GM21825 (cell line): ENCODE data around the gene ZBTB42.

Source experiments
- ATAC-seq: cut with Tn5 transposase; IDR thresholded peaks from one replicate; pipeline ENCODE4 v1.9.1; 2021; ENCODE audit warnings: mild to moderate bottlenecking, moderate library complexity; ENCODE audit not compliant: unreplicated experiment

The ZBTB42 gene

GRCh38 chr14:104794631-104794992, 6.3 kb upstream of the ZBTB42 start:
- ATAC-seq: peak; percentile 1

DNA sequence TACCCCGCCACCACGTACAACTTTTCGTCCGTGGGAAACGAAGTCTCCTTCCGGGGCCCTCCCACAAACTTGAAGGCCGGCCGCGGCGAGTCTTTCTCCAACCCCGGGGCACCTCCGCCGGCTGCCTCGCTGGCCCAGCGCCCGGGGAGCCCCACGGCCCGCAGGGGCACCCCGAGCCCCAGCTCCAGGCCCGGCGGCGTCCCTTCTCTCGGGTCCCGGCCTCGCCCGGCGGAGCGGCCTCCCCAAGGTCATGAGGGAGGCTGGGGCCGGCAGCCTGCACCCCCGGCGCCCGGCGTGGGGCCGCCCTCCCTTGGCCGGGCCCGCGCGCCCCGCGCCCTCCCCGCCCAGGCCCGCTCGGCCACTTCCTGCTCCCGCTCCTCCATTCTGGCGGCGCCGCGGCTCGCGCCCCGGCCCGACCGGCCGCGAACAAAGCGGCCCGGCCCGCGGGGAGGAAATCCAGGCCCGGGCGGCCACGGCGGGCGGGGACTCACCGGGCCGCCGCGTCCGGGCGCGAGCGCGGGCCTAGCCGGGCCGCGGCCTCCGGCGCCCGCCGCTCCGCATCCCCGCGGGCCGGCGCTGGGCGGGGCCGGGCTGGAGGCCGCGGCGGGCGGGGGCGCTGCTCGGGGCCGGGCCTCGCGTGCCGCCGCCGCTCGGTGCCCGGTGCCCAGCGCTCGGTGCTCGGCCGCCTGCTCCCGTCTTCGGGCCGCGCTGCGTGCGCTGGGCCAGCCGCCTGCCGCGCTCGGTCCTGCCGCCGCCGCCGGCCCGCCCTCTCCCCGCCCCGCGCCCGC, 5.7 kb upstream of the ZBTB42 start, which contains the start of gene AKT1:
AKT1 (minus strand) TSS at position 756 of the 788 bp plus-strand sequence. CDS start 3,105 bp downstream, outside the sequence.
- peak; percentile 27 for ATAC-seq

- ATAC-seq: peak; percentile 36
Measured at GRCh38 chr14:104795781-104796686, 4.9 kb upstream of the ZBTB42 start.

GRCh38 chr14:104796687-104797081, 4.2 kb upstream of the ZBTB42 start:
- ATAC-seq: no peak

DNA sequence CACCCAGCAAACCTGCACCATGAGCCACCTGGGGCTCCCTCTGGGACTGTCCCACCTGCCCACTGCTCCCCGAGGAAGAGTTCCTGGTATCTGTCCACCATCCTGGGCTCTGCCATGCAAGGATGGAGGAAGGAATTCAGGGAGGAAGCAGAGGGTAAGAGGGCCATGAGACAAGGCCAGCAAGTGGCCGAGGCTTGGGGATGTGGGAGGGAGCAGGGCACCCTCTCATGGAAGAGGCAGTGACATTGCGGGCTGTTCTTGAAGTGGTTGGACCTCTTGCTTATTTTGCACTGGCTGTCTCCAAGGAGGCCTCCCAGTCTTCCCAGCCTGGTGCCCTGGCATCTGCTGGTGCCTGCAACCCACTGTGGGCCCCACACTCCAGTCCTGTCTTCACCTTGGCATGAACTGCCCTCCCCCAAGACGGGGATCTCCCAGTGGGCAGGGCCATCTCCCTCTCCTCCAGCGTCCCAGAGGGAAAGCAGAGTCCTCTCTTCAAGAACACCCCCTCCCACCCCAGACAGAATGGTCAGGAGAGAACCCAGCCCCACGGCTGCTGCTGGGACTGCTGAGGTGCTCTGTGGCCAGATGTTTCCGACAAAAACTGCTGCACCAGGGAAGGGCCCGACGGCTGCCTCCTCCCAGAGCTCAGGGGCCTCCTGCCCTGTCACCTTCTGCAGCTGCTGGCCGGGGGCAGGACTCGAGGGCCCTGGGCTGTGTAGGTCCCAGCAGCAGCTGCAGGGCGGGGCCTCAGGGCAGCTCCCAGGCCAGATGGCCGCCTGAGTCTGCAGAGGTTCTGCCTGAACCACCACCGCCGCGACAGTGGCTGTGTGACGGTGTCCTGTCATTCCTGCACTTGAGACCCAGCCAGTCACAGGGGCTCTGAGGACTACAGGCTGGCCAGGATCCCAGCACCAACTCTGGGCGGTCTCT, 3.5 kb upstream of the ZBTB42 start:
- ATAC-seq: no peak

DNA sequence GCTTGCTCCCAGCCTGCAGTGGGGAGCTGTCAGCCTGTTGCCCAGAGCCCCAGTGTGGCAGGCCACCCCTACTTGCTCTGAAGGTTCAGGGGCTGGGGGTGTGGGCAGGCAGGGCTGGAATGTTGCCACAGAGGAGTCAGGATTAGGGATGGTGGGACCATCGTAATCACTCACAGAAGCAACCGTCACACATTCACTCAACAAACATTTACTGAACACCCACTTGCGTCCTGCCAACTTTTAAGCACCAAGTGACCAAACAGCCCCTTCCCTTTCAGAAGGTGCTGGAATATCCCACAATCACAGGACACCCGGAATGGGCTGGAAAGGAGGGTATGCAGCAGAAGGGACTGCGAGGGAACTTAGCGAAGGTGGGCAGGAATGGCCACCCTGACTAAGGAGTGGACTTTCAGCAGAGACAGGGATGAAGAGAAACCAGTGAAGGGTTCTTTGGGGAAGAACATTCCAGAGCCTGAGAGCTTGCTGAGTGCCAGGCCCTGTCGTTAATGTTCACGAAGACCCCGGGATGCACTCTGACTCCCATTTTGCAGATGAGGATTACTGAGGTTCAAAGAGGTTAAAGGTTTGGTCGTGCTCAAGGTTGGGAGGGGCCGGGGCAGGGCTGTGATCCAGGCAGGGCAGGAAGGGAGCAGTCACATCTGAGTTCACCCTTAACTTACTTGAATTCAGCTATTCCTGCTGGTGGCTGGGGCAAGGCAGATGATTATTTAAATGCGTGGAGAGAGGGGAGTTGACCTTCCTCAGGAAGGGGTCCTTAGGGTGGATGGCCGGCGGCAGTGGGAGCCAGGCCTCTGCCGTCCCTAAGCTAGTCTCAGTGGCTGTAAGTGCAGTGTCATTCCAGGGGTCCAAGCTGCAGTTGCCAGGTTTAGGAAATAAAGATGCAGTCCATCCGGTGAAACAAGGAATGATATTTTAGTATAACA, 2.3 kb upstream of the ZBTB42 start:
- no peak for ATAC-seq

DNA sequence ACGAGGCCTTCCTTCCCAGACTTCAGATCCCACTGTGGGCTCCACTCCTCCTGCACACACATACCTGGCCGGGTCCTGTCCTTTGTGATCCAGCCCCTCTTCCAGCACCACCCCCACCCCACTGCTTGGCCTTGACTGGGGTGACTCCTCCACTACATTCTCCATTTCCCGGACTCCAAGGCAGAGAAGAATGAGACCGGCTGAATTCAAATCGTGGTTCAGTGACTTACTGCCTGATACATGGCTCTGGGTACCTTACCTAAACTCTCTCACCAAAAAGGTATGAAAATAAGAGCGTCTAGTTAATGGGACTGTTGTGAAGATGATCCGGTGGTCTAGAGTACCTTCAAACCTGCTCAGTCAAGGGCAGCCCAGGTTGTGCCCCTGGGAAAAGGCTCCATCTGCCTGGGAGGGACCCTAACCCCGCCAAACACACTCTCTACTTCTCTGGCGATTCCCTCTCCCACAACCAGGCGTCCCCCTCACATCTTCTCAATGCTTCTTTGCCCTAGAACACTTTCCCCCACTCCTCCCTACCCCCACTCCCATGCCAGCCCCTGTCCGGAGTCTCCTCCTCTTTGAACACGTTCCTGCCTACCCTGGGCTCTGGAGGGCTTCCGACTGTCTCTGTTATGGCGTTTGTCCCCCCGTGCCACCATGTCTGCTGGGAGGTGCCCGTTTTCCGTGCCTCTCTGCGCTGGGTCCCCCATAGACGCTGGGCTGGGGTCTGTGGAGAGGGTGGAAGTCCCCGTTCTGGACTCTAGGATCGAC, 1.5 kb upstream of the ZBTB42 start:
- ATAC-seq: no peak

DNA sequence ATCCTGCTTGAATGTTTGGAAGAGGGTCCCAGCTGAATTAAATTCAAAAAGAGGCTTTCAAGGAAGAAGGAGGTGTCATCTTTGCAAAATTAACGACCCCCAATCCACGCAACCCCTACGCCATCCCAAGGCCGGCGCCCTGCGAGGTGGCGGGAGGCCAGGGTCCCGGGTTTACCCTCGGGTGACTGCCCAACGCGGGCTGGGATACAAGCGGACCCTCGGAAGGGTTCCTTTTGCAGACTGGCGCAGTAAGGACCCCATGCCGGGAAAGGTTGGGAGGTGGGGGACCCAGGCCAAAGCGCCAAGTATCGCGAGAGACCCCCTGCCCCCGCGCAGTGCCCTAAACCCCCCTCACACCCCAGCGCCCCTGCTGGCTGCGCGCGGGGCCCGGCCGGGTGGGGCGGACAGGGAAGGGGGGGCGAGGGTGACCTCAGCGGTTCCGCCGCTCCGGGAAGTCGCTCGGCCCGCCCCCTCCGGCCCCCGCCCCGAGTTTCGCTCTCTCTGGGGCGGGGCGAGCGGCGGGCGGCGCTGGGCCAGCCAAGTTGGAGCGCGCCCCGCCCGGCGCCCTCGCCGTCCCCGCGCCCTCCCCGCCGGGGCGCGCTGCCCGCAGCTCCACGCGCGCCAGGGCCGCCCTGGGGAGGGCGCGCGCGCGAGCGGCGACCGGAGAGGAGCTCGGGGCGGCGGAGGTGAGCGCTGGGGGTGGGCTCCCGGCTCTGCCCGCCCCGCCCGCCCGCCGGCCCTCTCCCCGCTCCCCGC, 708 bp upstream of the ZBTB42 start:
- peak; percentile 41 for ATAC-seq

- no peak for ATAC-seq
Measured at GRCh38 chr14:104801520-104802393, 856 bp downstream of the ZBTB42 start.

DNA sequence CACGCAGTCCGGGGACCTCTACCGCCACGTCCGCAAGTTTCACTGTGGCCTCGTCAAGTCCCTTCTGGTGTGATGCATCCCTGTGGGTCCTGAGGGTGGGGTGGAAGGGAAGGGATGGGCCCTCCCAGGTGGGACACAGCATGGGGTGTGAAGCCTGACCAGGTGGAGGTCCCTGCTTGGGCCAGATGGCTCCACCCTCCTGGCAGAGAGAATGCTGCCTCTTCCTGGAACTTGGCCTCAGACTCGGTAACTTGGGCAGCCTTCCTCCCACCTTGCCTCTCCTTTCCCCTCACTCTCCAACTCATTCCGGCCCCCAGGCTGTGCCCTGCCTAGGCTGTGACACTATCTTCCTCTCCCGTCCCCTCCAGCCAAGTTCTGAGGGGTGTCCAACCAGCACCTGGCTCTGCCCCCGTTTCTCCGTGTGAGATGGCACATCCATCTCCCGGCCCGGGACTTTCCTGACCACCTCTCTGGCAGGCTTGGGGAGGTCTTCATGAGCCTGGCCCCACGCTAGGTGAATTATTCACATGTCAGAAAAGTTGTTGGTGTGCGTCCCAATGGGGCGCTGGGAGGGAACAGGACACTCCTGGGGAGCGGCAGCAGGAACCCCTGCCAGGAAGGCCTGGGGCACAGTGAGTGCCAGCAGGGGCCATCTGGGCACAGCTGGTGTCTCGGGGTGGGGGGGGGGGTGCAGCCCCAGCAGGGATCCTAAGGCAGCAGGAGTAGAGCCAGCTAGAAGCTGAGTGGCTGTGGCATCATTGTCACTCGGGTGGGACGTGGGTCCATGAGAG, 1.7 kb downstream of the ZBTB42 start:
- ATAC-seq: no peak

DNA sequence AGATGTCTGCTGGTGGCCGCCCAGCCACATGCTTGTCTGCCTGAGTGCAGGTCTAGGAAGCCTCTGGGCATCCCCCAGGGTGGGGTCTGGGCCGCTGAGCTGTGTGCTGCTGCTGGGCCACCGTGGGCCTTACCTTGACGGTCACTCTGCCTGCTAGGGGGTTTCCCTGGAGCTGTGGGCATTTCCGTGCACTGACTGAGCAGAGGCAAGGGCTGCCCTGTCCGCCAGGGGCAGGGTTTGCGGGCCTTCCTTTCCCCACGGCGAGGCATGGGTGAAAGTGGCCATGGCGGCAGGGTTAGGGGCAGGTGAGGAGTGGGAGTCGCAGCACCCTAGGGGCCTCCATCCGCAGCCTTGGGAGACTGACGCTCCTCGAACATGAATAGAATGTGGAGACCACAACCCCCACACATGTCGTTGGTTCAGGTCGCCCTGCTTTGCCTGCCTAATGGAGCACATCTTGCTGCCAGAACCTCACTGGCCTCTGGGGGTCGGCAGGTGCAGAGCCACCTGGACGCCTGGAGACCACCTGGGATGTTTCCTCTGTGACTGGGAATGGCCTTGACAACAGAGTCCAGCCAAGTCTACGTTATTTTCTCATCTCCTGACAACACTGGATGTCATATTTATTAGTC, 2.5 kb downstream of the ZBTB42 start:
- ATAC-seq: no peak

DNA sequence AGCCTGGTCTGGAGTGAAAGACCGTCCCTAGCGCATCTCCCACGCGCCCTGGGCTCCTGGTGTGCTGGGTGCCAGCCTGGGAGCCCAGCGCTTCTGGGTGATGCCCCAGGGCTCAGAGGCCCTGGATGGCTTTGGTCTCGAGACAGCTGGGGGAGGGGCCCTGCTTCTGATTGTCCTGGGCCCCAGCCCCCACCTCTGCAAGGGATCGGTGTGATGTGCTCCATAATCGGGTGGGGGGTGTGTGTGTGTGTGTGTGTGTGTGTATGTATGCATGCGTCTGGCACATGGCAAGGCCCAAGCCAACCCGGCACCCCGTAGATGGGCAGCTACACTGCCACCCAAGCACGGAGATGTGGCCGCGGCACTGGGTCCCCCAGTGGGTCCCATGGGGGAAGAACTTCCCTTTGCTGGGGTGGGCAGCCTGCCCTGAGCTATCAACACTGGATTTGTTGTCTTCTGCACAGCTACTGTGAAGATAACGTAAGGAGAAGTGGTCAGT, 3.1 kb downstream of the ZBTB42 start:
- no peak for ATAC-seq

DNA sequence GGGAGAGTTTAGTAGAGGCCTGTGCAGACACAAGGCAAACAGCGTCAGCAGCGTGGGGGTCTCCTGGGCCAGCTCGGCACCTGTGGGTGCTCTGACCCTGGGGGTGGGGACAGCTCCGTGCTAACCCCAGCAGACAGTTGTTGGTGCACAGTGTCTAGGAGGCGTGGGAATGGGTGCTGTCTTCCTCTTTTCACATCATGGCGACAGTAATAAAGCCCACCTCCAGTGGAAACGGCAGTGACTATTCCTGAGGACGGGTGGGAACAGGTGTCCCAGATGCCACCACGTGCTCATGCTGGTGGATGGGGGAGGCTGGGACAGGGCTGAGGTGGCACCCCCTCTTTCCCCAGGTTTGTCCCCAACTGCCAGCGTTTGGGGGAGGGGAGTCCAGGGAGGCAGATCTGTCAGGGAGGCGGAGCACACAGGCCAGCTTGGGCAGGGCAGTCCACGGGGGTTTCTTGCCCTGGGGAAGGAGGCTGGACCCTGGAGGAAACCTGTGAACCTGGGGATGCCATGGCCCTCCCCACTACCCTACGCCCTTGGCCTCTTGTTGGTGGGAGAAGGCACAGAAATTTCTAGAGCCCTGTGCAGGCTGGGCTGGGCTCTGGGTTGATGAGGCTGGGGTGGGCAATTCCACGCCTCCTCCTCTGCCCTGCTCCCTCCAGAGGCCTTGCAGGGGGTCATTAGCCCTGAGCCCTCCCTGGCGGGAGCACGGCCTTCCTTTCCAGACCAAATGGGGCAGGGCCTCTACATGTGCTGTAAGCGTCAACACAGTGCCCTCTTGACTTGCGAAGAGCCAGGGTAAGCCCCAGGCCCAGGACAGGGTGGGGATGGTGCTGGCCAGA, 3.8 kb downstream of the ZBTB42 start:
- ATAC-seq: no peak

GRCh38 chr14:104805326-104805678, 4.4 kb downstream of the ZBTB42 start:
- no peak for ATAC-seq
